Upper lobe of left lung (tissue), 6 donors: ENCODE data around the gene PSME3IP1. TPM values are rescaled to one million over a fixed set of nuclear protein-coding genes. Genes with fewer than 3 reads are reported as not detected.

Source experiments
- ATAC-seq, 2 donors: fragments of 200-7000 bp; cut with Tn5 transposase; one replicate each; pipeline ENCODE4 v1.9.1; 2022; ENCODE audit warnings: mild to moderate bottlenecking in 2 of 2, moderate library complexity in 2 of 2; ENCODE audit not compliant: low FRiP score in 2 of 2
- DNase-seq, 2 donors: peaks; one replicate each; pipeline ENCODE4 v3.0.0-alpha.2; 2019 to 2020
- H3K27ac ChIP-seq, 4 donors: fragments of 200-600 bp; sonication (generic); one replicate each; pipeline ENCODE4 v1.5.1; 2016 to 2019
- H3K27me3 ChIP-seq, 4 donors: fragments of 200-600 bp; sonication (generic); one replicate each; pipeline ENCODE4 v1.5.1; 2017 to 2019
- H3K36me3 ChIP-seq, 4 donors: fragments of 200-600 bp; sonication (generic); one replicate each; pipeline ENCODE4 v1.5.1; 2016 to 2019
- H3K4me1 ChIP-seq, 4 donors: fragments of 200-600 bp; sonication (generic); one replicate each; pipeline ENCODE4 v1.5.1; 2018 to 2019
- H3K4me3 ChIP-seq, 4 donors: fragments of 200-600 bp; sonication (generic); one replicate each; pipeline ENCODE4 v1.5.1; 2017 to 2019; ENCODE audit warnings: mild to moderate bottlenecking in 2 of 4, moderate library complexity in 1 of 4
- H3K9me3 ChIP-seq, 4 donors: fragments of 200-600 bp; sonication (generic); one replicate each; pipeline ENCODE4 v1.5.1; 2018 to 2019
- EP300 ChIP-seq, 4 donors: sonication (generic); formaldehyde crosslinking; IDR thresholded peaks; one replicate each; pipeline ENCODE4 v1.5.1; 2017; ENCODE audit warnings: antibody characterized with exemption in 4 of 4, control low read depth in 2 of 4
- POLR2A ChIP-seq, 4 donors: fragments of 450-650 bp; IDR thresholded peaks; one replicate each; pipeline ENCODE4 v1.5.1; 2016 to 2017; ENCODE audit warnings: antibody characterized with exemption in 4 of 4, mild to moderate bottlenecking in 2 of 4
- POLR2AphosphoS5 ChIP-seq, 2 donors: sonication (generic); formaldehyde crosslinking; IDR thresholded peaks; one replicate each; pipeline ENCODE4 v1.5.1; 2017; ENCODE audit warnings: antibody characterized with exemption in 2 of 2
- WGBS, 2 donors: methylation state at CpG; one replicate each; pipeline ENCODE4 v1.1.5; 2017 to 2018; 5-methylcytosine and 5-hydroxymethylcytosine counted together
- total RNA-seq, 6 donors: library from RNA; depleted of rRNA in 4 of 6; stranded (reverse); fragments of >200 nt in 4 of 6; gene quantifications; one replicate each; pipeline versions ENCODE4 v1.1.0 to v1.2.1, GENCODE V29; 2016 to 2021
- TF ChIP-seq, protein P1 (sequence below), 6 experiments: fragments of 450-650 bp in 4 of 6; fragments of 200-600 bp in 2 of 6; sonication (generic) in 2 of 6; IDR thresholded peaks; one replicate each; pipeline ENCODE4 v1.5.1; 2016 to 2019; ENCODE audit warnings: antibody characterized with exemption in 6 of 6
- donor health status: DM: no; HTN: no; CAD: no; lungs with moderate emphysema.
- donor health status: DM: no; HTN: yes; CAD: no; lungs with severe emphysema.

Gene PSME3IP1
- total RNA-seq, 6 donors from 2014 or later, result 49.9 to 113 (median 75.2) TPM

DNA sequence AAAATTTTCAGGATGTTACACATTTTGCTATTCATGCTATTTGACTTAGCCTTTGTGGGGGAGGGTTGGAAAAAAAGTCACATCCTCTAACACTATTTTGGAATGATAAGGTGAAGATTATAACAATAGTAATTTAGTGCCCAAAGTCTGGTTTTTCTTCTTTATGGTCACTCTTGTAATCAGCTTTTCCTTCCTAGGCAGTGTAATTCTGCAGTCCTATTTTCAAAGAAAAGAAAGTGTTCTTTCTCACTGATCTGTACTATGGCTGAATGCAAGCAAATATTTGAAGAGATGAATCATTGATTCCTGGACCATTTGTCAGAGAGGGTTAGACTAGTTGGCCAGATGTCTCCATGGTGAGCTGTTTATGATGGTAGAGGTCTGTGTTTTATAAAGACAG is 8.7 kb upstream of the PSME3IP1 start:
- TF ChIP-seq POLR2AphosphoS5 (IDR thresholded peaks at IDR 0.05), result no peak
- TF ChIP-seq EP300 (IDR thresholded peaks at IDR 0.05), result no peak
- TF ChIP-seq, protein P1, sequence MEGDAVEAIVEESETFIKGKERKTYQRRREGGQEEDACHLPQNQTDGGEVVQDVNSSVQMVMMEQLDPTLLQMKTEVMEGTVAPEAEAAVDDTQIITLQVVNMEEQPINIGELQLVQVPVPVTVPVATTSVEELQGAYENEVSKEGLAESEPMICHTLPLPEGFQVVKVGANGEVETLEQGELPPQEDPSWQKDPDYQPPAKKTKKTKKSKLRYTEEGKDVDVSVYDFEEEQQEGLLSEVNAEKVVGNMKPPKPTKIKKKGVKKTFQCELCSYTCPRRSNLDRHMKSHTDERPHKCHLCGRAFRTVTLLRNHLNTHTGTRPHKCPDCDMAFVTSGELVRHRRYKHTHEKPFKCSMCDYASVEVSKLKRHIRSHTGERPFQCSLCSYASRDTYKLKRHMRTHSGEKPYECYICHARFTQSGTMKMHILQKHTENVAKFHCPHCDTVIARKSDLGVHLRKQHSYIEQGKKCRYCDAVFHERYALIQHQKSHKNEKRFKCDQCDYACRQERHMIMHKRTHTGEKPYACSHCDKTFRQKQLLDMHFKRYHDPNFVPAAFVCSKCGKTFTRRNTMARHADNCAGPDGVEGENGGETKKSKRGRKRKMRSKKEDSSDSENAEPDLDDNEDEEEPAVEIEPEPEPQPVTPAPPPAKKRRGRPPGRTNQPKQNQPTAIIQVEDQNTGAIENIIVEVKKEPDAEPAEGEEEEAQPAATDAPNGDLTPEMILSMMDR (IDR thresholded peaks at IDR 0.05), result no peak
- no peak for TF ChIP-seq POLR2A (IDR thresholded peaks at IDR 0.05)
- Histone ChIP-seq H3K4me3 (no peak overlapping the region), H3K27ac (no peak overlapping the region), H3K36me3 (peaks cover 0 to 3% (median 0%) of the 10 kb centered on the region in 4 donors), H3K9me3 (no peaks in the 10 kb centered on the region), H3K4me1 (peaks cover 18 to 35% (median 33%) of the 10 kb centered on the region in 4 donors), H3K27me3 (no peaks in the 10 kb centered on the region)
- DNase-seq, result no peak
- peak; percentile 53 to 83 for ATAC-seq

DNA sequence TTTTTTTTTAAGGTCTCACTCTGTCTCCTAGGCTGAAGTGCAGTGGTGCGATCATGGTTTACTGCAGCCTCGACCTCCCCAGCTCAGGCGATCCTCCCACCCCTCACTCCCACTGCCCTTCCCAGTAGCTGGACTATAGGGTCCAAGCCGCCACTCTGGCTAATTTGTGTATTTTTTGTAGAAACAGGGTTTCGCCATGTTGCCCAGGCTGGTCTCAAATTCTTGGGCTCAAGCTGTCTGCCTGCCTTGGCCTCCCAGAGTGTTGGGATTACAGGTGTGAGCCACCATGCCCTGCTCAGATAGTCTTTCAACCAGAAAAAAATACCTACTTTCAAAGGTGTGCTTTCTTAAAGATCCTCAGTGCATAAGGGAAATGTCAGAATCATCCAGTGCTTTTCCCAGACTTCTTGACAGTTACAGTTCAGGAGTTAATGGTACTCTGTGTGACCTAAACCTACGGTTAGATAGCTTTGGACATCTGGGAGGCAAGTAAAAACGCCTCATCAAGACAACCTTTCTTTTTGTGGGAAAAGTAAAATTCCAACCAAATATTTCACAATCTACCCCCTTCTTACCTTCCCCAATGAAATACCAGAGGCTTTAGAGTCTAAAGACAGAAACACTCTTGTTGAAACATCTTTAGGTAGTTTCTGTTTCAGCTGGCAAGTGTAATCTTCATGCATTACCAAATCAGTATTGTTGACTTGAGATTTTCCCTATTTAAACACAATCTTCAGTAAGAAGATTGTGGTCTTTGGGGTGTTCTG is 7.1 kb upstream of the PSME3IP1 start:
- ATAC-seq, result no peak
- Histone ChIP-seq H3K4me1 (peaks cover 27 to 43% (median 35%) of the 10 kb centered on the region in 4 donors), H3K4me3 (no peak overlapping the region), H3K27me3 (no peaks in the 10 kb centered on the region), H3K9me3 (no peaks in the 10 kb centered on the region), H3K36me3 (peaks cover 0 to 3% (median 0%) of the 10 kb centered on the region in 4 donors), H3K27ac (no peak overlapping the region)
- TF ChIP-seq POLR2AphosphoS5 (IDR thresholded peaks at IDR 0.05) (no peak), EP300 (IDR thresholded peaks at IDR 0.05) (no peak), POLR2A (IDR thresholded peaks at IDR 0.05) (no peak)
- TF ChIP-seq, protein P1 (IDR thresholded peaks at IDR 0.05), result no peak
- no peak for DNase-seq
- 74 to 78% methylated on average over 7 of the region's 7 CpGs for WGBS, 2 donors

DNA sequence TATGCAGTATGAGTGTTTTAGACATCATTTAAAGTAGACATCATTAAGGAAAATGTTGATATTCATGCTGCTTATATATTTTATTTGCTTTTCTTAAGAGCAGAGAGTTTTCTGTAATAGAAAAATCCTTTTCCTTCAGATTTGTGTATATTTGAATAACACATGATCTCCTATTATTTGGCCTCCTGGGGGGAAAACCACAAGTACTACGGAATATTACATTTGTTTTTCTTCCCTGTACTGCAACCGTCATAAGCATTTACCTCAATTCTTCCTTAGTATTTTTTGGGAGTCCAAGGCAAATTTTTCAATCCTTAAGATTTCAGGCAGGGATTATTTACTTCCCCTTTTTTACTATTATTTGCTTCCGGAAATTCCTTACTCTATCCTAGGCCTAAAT is 6.3 kb upstream of the PSME3IP1 start:
- H3K27me3 ChIP-seq, result no peaks in the 10 kb centered on the region
- DNase-seq, result no peak
- no peaks in the 10 kb centered on the region for H3K9me3 ChIP-seq
- no peak overlapping the region for H3K27ac ChIP-seq
- ATAC-seq, result no peak
- TF ChIP-seq POLR2AphosphoS5 (IDR thresholded peaks at IDR 0.05) (no peak), EP300 (IDR thresholded peaks at IDR 0.05) (no peak), POLR2A (IDR thresholded peaks at IDR 0.05) (no peak)
- TF ChIP-seq, protein P1 (IDR thresholded peaks at IDR 0.05), result no peak
- H3K4me1 ChIP-seq, result peaks cover 34 to 50% (median 41%) of the 10 kb centered on the region in 4 donors
- H3K4me3 ChIP-seq, result no peak overlapping the region
- 65 to 71% methylated on average over 3 of the region's 3 CpGs for WGBS, 2 donors
- H3K36me3 ChIP-seq, result peaks cover 0 to 3% (median 0%) of the 10 kb centered on the region in 4 donors

DNA sequence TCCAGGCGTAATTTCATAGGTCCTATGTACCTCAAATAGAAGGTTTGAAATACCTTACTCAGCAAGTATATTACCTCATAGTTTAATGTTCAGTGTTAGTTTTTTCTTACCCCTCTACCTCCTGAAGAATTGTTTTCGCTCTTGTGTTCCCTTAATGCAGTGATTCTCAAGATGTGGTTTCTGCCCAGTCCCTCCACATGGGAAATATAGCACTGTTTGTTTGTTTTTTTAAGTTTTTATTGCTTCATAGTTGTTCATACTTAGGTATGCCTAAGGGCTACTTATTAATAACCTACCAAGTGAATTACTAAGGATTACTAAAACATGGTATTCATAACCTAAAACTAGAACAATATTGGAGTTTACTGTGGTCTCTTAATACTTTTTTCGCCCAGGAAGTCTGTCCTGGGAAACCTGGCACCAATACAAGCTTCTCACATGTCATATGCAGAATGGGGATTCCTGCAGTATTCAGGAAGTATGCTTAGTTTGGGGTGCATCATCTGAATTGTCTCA is 5.3 kb upstream of the PSME3IP1 start:
- ATAC-seq, result no peak
- Histone ChIP-seq H3K4me1 (peaks cover 34 to 48% (median 41%) of the 10 kb centered on the region in 4 donors), H3K9me3 (no peaks in the 10 kb centered on the region), H3K36me3 (peaks cover 0 to 3% (median 0%) of the 10 kb centered on the region in 4 donors), H3K27me3 (no peaks in the 10 kb centered on the region), H3K27ac (no peak overlapping the region), H3K4me3 (no peak overlapping the region)
- TF ChIP-seq POLR2AphosphoS5 (IDR thresholded peaks at IDR 0.05) (no peak), POLR2A (IDR thresholded peaks at IDR 0.05) (no peak), EP300 (IDR thresholded peaks at IDR 0.05) (no peak)
- TF ChIP-seq, protein P1 (IDR thresholded peaks at IDR 0.05), result no peak
- DNase-seq, result no peak
- 67 to 70% methylated on average over 3 of the region's 3 CpGs for WGBS, 2 donors
